HG03378 (cell line): Measurements from ENCODE around the gene DNASE1L3.
"Not testable (repeated sequence)": the region's sequence is repeated elsewhere in the genome, so short reads cannot be mapped to it uniquely, and the experiment has no call there.

Source experiments
- ATAC-seq: cut with Tn5 transposase; IDR thresholded peaks from one replicate; pipeline ENCODE4 v1.9.1; 2021; ENCODE audit warnings: mild to moderate bottlenecking, moderate library complexity; ENCODE audit not compliant: unreplicated experiment

DNASE1L3 gene

DNA sequence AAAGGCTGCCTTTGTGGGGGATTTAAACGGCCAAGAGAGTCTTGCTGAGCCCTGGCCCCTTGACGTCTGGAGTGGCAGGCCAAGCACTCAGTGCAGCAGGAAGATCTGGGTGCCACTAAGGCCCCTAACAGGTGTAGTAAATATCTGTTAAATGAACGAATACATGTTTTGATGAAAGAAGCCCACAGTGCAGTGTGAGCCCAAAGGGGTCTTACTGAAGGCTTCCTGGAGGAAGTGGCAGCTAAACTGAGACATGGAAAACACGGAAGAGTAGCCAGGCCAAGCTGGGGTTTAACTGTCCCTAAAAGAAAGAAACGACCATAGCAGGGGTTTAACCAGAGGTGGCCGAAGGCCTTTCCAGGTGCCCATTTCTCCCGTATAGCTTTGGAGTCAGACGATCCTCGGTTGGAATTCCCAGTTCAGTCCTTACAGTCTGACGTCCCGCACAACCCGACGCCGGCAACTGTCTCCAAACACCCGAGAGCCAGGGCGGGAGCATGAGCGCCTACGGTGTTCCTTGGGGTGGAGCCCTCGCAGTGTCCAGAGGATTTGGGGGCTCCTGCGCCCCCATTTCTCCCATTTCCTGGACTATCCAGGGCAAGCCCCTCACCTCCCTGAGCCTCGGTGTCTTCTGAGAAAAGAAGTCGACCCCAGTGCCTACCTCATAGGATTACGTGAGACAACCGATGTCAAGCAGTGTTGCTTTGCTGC is 25.9 kb upstream of the DNASE1L3 start:
- ATAC-seq = no peak

DNA sequence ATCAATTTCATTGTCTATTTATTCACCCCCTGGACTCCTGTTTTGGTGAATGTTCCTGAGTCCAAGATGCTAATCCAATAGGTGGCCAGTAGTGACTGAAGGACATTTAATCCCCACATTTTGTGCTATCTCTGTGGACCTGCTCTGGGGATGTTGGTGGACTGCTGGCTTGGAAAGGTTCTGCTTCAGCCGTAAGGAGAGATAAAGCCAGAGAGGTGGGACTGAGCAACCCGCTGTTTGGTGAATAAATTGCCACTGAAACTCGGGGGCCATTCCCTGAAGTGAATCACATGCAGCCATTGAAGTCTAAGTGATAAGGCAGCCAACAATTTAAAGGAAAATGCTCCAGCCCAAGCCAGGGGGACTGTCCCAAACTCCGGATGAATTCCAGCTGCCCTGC is 25.2 kb upstream of the DNASE1L3 start:
- ATAC-seq = no peak

DNA sequence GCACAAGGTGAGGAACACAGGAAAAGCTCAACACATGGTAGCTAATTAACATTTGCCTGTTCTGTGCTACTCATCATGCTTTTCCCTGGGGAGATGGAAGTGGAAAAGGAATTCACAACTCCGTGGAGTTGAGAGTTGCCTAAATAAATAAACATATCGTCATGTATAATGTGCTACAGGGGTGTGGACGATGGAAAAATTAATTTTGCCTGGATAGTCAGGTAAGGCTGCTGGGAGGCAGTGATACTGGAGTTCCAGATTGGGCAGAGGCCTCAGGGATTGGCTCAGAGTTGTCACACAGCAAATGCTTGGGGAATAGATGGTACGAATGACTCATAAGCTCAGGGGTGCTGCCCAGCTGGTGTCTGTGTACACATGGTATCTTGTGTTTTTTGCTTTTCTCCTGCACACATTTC is 23.8 kb upstream of the DNASE1L3 start:
- ATAC-seq = peak; percentile 34

DNA sequence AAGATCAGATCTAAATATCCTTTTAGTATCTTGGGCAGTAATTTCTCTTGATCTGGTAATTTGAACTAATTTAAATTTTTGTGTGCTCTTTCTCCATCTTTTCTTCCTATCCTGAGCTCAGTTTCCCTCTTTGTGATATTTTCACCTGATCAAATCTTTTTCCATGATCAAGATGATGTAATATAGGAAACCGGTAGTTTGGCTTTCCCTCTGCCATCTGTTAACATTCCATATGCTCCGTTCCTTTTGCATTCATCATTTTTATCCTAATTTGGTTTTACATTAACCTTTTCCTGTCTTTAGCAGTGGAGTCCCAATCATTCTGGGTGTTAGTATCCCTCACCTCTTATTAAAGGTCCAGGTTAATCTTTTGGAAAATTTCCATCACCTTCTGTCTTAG is 20.9 kb upstream of the DNASE1L3 start:
- ATAC-seq = no peak

DNA sequence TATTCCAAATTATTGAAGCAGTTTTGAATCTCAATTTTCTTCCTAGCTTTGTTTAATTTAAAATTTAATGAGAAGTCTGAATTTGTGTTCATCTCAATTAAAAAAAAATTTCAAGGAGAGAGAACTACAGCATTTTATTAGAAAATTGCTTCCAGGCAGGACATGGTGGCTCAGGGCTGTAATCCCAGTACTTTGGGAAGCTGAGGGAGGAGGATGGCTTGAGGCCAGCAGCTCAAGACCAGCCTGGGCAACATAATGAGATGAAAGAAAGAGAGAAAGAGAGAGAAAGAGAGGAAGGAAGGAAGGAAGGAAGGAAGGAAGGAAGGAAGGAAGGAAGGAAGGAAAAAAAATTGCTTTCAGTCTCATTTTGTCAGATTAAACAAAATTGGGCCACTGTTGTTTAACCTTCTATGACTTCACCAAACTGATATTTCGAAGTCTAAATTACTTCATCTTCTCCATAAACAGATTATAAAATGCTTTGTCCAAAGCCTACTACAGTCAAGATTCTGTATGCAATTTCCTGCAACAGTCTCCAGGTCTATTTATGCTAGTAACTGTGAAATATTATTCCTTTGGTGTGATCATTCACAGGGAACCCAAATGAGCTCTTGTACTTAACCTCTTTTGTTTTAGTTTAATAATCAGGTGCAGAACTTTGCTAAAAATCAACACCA is 20.2 kb upstream of the DNASE1L3 start:
- no peak for ATAC-seq

DNA sequence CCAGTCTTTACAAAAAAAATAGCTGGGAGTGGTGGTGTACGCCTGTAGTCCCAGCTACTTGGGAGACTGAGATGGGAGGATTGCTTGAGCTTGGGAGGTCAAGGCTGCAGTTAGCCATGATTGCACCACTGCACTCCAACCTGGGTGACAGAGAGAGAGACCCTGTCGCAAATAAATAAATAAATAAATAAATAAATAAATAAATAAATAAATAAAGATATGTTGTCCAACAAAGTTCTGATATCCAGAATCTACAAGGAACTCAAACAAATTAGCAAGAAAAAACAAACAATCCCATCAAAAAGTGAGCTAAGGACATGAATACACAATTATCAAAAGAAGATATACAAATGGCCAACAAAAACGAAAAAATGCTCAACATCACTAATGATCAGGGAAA is 17.2 kb upstream of the DNASE1L3 start:
- ATAC-seq = not testable (repeated sequence)

DNA sequence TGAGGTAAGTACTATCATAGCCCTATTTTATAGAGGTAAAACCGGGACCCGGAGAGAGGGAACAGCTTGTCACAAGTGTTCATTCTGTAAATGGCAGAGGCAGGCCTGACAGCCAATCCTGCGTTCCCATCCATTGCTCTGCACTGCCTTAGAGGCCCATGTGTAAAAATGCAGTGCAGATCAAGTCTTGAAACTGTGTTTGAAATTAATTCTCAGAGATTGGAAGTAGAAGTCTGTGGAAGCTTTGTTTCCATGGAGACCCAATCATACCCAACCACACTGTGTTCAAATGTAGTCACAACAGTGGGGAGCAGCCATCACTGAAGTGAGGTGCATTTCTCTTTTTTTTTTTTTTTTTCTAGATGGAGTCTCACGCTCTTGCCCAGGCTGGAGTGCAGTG is 13.1 kb upstream of the DNASE1L3 start:
- ATAC-seq = no peak

DNA sequence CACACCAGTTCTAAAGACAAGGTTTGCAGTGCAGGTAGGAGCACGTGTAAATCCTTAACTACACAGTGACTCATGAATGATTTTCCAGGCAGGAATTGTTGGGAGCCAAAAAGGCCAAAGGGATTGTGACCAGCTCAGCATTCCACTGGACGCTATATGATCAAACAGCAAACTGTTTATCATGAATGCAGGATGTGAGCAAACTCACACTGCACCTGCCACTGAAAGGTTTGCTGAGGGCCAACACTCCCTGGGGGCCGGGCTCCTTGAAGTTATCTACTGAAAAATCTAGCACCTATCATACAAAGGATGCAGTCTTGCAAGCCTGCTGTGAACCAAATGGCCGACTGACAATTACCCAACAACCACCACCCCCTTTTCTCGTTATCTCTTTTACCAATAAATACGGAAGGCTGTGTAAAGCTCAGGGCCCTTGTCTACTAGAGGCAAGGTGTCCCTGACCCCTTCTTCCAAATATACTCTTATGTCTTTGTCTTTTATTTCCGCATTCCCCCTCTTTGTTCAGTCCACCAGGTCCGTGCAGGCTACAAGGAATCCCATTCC is 11.5 kb upstream of the DNASE1L3 start:
- no peak for ATAC-seq

DNA sequence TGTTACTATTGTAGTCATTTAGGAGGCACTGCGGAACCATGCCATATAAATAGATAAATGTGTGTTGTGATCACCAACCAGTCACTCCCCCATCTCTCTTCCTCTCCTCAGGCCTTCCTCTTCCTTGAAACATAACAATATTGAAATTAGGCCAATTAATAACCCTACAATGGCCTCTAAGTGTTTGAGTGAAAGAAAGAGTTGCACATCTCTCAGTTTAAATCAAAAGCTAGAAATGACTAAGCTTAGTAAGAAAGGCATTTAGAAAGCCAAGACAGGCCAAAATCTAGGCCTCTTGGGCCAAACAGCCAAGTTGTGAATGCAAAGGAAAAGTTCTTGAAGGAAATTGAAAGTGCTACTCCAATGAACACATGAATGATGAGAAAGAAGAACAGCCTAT is 8.1 kb upstream of the DNASE1L3 start:
- no peak for ATAC-seq

DNA sequence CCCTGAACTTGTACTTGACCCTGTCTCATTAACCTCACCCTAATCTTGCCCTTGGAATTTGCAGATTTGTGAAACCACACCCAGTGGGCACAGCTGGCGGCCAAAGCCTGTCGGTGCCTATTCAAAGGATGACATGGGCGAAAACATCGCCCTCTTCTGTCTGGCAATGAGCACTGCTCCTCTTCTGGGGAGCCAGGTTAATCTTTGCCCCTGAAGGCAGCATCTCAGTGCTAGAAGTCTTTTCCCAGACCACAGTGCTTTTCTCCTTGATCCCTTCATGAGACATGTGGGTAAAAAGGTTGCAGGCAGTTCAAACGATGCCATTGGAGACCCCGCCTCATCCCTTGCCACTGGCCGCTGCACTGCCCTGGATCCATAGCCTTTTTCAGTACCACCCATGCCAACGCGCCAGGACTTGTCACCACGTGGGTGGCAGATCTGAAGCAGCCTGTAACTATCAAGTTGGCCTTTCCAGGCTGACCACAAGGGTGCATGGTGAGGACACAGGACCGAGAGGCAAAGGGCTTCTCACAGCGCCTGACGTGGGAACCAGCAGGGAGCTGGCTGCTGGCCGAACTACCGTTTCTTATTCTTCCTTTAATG is 6.5 kb upstream of the DNASE1L3 start:
- ATAC-seq = peak; percentile 35

DNA sequence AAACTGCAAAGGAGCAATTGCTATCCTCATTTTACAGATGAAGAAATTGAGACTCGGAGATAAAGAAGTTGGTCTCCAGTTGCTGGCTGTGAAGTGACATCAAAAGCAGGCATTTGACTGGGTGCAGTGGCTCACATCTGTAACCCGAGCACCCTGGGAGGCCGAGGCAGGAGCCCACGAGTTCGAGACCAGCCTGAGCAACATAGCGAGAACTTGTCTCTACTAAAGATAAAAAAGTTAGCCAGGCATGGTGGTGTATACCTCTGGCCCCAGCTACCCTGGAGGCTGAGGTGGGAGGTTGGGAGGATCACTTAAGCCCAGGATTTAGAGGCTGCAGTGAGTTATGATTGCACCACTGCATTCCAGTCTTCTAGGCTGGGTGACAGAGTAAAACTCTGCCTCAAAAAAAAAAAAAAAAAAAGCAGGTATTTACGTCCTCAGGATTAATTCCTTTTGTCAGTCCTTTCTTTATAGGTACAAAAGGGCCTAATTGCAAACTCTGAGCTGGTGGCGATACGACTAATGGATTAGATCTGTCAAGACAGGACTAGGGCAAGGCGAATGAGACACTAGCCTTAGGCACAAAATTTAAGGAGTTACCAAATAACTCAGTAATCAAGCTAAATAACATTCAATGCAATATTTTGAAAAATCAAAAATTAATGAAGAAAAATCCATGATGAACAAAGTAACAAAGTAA is 5.9 kb upstream of the DNASE1L3 start:
- ATAC-seq = no peak

DNA sequence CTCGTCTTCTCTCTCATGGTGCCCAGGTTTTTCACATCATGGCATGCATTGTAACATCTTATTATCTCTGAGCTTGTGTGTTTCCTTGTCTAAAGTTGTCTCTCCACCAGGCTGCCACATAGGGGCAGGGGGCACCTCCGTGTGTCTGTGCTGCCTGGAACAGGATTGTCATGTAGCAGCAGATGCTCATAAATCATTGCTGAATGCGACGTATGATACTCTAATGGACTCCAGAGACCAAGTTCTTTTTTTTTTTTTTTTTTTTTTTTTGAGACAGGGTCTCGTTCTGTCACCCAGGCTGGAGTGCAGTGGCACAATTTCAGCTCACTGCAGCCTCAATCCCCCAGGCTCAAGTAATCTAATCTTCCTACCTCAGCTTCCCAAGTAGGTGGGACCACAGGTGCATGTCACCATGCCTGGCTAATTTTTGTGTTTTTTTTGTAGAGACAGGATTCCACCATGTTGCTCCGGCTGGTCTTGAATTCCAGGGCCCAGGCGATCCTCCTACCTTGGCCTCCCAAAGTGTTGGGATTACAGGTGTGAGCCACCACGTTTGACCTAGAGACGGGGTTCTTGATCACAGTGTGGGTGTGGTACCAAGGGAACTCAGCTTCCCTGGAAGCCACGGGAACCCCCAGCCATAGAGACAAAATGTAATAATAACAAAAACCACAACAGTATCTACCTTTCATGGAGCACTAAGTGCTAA is 4.7 kb upstream of the DNASE1L3 start:
- no peak for ATAC-seq

DNA sequence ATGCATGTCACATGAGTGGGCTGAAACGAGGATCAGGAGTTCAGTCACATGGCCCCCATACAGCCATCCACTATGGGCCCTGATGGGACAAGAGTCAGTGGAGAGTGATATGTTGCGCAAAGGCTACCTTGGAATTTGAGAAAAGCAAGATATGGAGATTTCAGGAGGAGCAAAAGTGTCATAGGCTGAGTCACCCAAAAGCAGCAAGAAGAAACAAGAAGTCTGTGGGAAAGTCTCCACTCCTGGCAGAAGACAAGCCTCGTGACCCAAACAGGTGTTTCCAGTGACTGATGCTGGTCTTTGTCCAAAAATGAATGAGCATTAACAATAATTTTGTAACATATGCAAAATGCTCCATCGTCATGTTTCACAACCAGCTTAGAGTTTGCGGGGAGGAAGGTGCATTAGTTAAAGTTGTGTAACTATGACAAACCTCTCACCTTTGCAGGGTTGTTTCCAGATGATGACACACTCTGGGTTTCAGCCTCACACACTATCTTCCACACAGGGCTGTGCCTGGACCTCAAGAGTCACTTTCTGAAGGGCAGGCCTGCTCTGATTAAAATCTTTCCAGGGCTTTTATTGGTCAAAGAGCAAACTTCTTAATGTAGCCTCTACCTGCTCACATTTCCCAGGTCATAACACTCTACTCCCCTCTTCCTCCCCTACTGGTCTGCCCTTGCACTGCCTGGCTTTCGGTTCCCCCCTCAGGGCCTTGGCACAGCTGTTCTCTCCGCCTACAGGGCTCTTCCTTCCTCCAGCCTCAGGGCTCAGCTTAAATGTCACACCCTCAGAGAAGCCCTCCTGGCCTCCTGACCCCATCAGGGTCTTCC is 3.9 kb upstream of the DNASE1L3 start:
- peak; percentile 82 for ATAC-seq

DNA sequence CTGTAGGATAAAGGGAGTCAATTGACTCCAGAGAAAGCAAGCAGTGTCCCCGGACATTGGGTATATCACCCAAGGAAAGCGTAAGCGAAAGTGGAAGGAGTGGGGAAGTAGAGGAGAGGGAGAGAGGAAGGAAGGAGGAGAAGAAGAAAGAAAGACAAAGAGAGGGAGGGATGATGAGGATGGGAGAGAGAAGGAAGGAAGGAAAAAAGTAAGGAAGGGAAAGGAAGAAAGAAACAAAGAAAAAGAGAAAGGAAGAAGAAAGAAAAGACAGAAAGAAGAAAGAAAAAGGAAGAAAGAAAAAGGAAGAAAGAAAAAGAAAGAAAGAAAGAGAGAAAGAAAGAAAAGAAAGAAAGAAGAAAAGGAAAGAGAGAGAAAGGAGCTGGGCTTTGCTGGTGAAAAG is 839 bp downstream of the DNASE1L3 start:
- no peak for ATAC-seq

DNA sequence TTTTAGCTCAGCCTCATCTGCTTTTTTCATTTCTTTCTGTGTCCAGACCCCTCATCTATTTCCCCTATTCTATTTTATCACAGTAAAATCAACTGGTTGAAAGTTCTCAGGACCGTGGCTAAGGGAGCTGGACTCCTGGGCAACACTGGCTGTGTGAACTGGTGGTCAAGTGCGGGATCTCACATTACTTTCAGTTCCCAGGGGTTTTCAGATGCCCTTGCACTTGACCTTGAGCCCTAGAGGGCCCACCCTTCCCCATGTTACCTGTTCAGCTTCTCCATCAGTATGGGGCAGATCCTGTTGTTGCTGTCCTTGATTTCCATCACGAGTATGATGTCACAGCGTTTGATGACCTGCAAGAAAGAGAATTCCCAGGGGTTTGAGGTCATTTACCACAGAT is 2.8 kb downstream of the DNASE1L3 start:
- ATAC-seq = no peak

DNA sequence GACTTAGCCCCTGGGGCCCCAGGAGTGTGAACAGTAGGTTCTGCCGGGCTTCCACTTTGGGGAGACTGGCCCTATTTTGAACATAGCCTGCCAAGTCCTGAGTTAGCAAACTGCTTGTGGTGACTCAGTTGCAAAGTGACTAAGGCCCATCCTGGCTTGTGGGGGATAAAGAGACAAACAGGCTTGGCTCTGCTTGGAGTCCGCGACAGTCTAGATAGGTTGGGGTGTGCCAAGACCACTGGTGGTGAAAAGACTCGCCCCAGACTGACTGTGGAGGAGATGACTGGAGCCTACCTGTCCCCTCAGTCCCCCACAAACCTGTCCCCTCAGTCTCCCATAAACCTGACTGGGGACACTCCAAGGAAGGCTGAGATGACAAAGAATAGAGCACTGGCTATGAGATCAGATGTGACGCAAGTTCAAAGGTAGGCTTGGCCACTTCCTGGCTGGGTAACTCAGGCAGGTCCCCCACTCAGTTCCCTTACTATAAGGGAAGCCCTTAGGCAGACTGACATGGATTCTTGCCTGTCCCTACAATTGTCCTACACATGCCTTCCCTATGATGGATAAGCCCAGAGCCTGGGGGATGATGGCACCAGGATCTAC is 4.3 kb downstream of the DNASE1L3 start:
- no peak for ATAC-seq

DNA sequence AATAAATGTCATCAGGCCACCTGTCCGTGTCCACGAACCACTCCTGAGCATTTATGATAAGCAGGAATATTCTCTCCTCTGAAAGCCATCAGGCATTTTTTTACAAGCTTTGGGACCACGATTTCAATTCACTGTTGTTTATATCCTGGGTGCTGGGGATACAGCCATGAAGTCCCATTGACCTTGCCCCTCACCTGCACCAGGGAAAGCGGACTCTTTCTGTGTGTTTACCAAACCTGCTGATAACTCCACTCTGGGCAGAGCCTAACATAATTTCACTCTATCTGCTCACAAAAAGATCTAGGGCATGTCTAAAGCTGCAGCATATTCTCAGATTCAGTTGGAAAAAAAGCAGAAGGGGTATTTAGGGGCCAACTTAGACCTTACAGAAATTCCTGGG is 4.8 kb downstream of the DNASE1L3 start:
- no peak for ATAC-seq

DNA sequence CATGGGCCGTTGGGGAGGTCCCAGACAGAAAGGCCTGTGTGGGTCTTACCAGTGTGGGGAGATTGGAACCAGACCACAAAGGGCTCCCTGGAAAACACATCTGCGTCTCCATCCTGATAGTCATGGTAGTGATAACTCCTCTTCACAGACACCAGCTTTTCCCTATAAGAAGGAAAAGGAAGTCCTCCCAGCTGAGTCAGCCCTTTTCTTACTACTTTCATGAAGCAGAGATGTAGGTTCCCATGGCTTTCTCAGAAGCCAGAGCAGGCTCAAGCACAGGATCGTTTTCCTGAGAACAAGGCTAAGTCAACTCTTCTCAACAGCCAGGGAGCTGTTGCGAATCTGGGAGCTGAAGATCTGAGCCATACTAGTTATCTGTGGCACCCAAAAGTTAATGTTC is 6.1 kb downstream of the DNASE1L3 start:
- ATAC-seq = no peak

DNA sequence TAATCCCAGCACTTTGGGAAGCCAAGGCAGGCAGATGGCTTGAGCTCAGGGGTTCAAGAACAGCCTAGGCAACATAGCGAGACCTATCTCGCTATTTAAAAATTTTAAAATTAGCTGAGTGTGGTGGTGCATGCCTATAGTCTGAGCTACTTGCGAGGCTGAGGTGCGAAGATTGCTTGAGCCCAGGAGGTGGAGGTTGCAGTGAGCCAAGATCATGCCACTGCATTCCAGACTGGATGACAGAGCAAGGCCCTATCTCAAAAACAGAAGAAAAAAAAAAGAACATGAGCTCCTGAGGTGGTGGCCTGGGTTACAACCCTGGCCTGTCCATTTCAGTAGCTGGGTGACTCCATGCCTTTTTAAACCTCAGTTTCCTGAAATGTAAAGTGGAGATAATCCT is 7.2 kb downstream of the DNASE1L3 start:
- ATAC-seq = no peak
